Left colon (tissue), 2 donors: ENCODE measurements around the gene MCF2L2. TPM values are rescaled to one million over a fixed set of nuclear protein-coding genes. Genes with fewer than 3 reads are reported as not detected.
A peak's percentile ranks its signal among the peaks of the same experiment; 100 is the strongest.
"Not testable (repeated sequence)": the region's sequence is repeated elsewhere in the genome, so short reads cannot be mapped to it uniquely, and the experiment has no call there.

Source experiments
- ATAC-seq: fragments of 200-7000 bp; cut with Tn5 transposase; one replicate; pipeline ENCODE4 v1.9.1; 2020; ENCODE audit warnings: mild to moderate bottlenecking, moderate library complexity
- DNase-seq, 2 donors: peaks; one replicate each; pipeline ENCODE4 v3.0.0-alpha.2; 2020
- intact Hi-C, 2 donors: fragments of 100-400 bp; cut with DNase I in 1 of 2; cut with micrococcal nuclease in 1 of 2; formaldehyde crosslinking; loops; one replicate each; pipeline versions ENCODE4 v1.11.2 to v1.14.0; 2022; cut with DNase I, micrococcal nuclease
- total RNA-seq, 2 donors: library from RNA; stranded (reverse); fragmentation: NEBNext Ultra II Directional; extraction: Animal tissue kit (Norgen Biotek cat#: 25700); gene quantifications; one replicate each; pipeline ENCODE4 v1.2.1, GENCODE V29; 2021
- donor health status: DM: no; HTN: no; CAD: no.
- donor health status: DM: yes; HTN: yes; CAD: no.

MCF2L2 gene
- total RNA-seq, 2 donors from 2014 or later: 0.75 to 1.1 TPM

DNA sequence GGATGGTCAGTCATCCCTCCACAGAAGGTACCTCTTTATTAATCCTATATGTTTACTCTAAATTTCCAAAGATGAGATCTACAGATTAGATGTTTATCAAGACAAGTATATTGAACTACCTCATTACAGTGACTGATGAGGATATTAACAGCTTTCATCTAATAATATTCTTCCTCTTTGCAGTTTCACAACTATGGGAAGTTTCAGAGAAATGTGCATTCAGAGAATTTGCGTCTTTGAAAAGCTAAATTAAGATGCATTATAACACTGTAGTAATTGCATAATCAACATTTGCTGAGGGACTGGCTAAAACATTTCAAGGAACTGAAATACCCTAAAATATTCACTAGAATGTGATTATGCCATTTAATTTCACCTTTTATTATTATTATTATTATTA, 46.7 kb downstream of the MCF2L2 start:
- ATAC-seq: no peak
- intact Hi-C loops: loop anchor here (5.0 to 10.0 kb wide), 2 partner anchors 194 to 257 kb away; no protein-coding TSS in a partner anchor
- no peak for DNase-seq

DNA sequence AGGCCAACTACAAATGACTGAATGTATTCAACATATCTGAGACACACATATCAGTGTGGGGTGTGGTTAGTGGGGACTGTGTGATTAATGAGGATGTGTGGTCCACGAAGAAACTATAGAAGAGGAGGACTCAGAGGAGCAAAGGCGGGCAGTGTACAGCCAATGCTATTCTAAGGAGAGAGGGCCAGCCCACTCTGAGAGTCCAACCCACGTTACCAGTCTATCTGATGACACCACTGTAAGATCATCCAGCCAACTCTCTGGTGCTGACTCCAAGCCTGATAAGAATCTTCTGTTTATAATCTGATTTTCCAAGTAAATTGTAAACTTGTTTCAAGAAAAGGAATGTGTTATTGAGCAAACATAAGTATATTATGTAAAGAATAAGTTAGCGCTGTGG, 47.2 kb downstream of the MCF2L2 start:
- intact Hi-C loops: loop anchor here (5.0 to 10.0 kb wide), 2 partner anchors 194 to 256 kb away; no protein-coding TSS in a partner anchor
- no peak for DNase-seq

DNA sequence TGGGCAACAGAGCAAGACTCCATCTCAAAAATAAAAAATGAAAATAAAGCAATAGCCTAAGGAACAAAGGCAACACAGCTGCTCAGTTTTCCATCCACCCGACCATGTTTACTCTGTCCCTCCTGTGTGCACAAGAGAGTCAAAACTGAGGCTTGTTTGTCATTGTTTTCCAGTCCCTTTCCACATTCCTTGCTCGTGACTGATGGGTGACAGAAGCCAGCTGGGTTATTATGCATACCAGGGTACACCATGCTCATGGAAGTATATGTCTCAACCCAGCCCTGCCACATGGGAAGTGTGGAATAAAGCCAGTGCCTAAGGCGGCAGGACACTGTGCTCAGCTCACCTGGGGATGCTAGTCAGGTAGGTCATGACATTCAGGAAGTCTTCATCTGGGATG, 49.5 kb downstream of the MCF2L2 start:
- ATAC-seq (peak; percentile 24), DNase-seq (no peak)
- intact Hi-C loops: no loop called here

More for the DNA sequence above, 47.2 kb downstream of the MCF2L2 start:
- ATAC-seq: no peak

DNA sequence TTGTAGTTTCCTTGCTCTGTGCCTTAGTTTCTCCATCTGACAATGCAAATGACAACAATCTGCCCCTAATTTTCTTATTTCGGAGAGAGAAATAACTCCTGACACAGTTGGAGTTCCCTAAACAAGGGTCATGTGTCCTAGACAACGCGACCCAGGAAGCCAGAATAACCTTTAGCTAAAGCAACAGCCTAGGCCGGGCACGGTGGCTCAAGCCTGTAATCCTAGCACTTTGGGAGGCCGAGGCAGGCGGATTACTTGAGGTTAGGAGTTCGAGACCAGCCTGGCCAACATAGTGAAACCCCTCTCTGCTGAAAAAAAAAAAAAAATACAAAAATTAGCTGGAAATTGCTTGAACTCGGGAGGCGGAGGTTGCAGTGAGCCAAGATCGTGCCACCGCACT, 49.9 kb downstream of the MCF2L2 start:
- ATAC-seq (no peak), DNase-seq (no peak)
- intact Hi-C loops: no loop called here

DNA sequence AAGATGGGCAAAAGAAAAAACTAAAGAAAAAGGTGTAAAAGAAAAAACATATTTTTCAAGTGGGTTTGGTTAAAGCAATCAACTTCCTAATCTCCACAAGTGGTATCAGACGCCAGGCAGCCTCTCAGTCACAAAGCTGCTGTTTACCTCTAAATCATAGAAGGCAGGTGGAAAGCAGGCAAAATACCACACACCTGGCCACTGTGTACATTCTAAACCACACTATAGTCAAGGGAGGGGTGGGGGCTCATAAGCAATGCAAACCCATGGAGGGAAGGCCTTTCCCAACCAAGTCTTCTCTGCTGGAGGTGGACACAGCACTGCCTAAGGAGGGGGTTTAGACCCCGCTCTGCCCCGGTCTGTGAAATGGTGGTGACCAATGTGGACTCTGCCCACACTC, 50.4 kb downstream of the MCF2L2 start:
- intact Hi-C loops: no loop called here
- peak; percentile 63 for ATAC-seq

DNA sequence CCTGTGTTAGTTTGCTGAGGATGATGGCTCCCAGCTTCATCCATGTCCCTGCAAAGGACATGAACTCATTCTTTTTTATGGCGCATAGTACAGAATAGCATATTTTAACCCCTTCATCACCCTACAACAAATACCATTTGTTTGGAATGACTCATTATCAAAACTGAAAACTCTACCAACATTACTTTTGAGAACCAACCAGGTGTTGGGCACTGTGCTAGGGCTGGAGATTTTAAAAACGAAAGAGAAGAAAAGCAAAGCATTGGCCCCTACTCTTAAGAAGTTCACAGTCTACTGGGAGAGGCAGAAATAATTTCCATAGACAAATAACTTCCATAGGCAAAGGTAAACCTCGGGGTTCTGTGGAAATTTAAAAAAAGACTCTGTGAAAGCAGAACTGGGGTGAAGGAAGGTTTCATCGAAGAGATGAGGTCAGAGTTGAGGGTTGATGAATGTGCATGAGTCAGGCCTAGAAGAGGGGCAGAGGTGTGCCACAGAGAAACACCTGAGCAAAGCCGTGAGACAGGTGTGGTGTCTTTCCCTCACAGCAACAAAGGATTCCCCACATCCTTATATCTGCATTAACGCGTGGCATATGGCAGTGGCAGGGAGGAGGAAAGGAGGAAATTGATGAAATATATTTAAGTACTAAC, 51.0 kb downstream of the MCF2L2 start:
- intact Hi-C loops: no loop called here
- ATAC-seq (peak; percentile 79), DNase-seq (peak in 1 of 2 donors; percentile 39)

More for the DNA sequence above, 50.4 kb downstream of the MCF2L2 start:
- no peak for DNase-seq

DNA sequence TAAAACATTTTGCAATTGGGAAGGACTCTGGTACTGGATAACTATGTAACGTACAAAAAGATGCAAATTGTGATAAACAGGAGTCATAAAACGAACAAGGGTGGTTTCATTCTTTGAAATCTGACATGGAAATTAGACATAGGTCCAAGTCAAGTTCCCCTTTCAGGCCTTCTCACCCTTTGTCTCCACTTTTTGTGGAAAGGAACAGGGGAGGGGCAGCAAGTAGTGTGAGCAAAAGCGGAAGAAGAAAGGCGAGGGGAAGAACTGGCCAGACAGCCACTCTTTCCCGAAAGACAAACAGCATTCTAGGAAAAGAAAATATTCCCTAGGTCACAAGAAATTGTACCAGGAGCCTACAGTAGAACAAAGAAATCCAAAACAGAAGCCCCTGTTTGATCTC, 52.6 kb downstream of the MCF2L2 start:
- intact Hi-C loops: no loop called here
- no peak for ATAC-seq
- DNase-seq: no peak

DNA sequence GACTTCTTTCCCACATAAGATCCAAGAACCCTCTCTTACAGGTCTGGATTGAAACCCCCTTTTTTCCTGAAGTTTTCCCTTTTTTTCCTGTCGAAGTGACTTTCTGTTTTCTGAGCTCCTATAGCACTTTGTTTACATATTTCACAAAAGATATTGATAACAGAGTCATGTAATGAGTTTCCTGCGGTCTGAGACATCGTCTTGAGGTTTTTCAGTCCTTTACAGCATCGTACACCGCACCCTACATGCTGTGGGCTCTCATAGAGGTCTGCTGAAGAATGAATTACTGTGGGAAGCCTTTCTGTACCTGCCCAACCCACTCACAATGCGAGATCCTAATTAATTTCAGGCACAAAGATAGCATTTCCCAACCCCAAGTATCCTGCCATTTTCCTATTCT, 53.1 kb downstream of the MCF2L2 start:
- DNase-seq (no peak), ATAC-seq (no peak)
- intact Hi-C loops: no loop called here

DNA sequence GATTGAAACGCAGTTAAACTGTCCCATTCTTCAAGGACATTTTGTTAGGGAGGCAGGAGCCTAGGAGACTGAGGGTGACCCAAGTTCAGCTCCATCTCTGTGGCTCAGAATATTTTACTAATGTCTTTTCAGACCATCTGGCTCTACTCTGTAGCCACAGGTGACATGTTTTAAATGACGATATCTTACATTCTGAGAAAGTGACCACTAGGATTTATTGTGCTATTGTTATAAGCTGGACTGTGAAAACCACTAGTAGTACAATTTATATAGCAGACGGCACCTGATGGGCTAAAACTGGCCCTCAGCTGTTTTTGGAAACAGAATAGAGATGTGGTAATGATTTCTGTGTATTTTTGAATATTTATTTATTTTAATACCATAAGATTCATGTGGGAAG, 55.5 kb downstream of the MCF2L2 start:
- ATAC-seq (no peak), DNase-seq (no peak)
- intact Hi-C loops: no loop called here

DNA sequence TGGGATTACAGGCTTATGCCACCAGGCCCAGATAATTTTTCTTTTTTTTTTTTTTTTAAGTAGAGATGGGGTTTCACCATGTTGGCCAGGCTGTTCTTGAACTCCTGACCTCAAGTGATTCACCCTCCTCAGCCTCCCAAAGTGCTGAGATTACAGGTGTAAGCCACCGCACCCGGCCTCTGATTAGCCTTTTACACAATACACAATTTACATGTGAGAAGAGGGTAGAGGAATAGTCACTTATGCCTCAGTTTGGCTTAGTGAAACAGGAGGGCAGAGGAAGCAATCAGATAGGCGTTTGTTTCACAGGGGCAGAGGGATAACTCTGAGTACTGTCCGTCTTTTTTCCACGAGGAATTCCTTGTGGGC, 56.8 kb downstream of the MCF2L2 start:
- intact Hi-C loops, ATAC-seq, DNase-seq: not testable (repeated sequence)

DNA sequence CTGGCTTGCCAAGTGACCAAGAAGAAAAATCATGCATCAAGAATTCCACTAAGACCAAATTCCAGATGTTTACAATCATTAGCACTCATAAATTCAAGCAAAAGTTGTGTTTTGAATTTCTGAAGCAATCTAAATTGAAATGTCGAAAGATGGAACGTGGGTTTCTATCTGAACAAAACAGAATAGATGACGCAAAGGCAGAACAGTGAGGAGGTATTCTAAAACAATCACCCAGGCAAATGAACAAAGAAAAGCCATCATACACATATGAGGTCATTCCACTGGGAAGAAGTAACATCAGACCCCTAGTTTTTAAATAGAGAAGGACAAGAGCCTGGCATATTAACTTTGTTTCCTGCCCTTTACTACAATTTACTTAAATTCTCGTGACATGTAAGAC, 58.0 kb downstream of the MCF2L2 start:
- no peak for ATAC-seq
- intact Hi-C loops: no loop called here
- DNase-seq: no peak

DNA sequence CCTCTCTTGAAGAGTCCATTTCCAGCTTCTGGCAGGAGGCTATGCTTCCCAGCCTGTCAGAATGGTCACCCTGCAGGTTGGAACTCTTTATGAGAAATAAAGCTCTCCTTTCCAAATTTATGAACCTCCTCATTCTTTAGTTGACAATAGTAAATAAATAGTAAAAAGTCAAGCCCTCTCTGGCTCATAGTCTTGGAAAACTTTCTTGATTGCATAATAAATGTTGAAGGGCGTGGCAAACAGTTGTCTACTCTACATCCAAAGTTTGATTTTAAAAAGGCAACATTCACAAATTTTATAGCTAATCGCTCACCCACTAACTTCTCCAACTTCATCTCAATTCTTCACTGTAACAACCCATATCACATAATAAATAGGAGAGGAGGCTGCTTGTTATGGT, 58.8 kb downstream of the MCF2L2 start:
- peak; percentile 52 for ATAC-seq
- DNase-seq: no peak
- intact Hi-C loops: no loop called here

DNA sequence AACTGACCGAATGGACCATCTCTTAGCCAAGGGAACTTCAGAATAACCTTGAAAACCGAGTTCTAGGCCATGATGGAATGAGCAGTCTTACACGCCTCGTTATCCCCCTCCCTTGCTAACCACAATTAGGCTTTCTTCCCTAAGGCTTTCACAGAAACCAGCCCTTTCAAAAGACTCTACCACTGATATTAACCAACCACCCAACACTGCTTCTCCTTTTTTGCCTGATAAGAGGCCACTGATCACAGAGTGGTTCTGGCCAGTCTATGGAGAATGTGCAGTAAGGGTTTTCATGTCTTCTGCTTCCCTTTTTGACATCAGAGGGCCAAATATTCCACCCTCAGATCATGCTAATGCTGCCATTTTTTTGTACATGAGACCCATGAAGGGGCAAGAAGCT, 59.3 kb downstream of the MCF2L2 start:
- ATAC-seq: no peak
- intact Hi-C loops: no loop called here
- DNase-seq: no peak

DNA sequence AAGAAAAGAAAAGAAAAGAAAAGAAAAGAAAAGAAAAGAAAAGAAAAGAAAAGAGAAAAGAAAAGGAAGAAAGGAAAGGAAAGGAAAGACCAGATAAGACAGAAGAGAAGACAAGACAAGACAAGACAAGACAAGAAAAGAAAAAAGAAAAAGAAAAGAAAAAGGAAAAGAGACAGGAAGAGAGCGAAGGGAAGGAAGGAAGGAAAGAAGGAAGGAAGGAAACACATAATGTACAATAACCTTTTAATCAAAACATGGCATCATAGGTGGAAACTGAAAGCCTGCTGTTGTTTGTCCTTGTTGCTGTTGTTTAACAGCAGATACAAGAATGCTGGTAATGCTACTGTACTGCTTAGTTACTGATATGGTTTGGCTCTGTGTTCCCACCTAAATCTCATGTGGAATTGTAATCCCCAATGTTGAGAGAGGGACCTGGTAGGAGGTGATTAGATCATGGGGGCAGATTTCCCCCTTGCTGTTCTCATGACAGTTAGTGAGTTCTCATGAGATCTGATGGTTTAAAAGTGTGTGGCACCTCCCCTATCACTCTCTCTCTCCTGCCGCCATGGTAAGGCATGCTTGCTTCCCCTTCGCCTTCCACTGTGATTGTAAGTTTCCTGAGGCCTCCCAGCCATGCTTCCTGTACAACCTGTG, 67.3 kb downstream of the MCF2L2 start:
- intact Hi-C loops: no loop called here
- DNase-seq (no peak), ATAC-seq (no peak)

DNA sequence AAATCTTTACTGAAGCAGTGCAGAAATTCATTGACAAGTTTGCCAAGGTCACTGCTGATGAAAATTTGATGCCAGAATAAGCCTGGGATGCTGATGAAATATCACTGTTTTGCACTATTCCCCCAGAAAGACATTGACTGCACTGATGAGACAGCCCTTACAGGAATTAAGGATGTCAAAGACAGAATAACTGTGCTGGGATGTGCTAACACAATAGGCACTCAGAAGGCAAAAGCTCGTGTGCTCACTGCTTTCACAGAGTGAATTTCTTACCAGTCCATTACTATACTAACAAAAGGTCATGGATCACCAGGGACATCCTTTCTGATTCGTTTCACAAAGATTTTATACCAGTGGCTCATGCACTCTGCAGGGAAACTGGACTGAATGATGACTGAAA, 69.4 kb downstream of the MCF2L2 start:
- DNase-seq: no peak
- intact Hi-C loops: no loop called here
- ATAC-seq: no peak

DNA sequence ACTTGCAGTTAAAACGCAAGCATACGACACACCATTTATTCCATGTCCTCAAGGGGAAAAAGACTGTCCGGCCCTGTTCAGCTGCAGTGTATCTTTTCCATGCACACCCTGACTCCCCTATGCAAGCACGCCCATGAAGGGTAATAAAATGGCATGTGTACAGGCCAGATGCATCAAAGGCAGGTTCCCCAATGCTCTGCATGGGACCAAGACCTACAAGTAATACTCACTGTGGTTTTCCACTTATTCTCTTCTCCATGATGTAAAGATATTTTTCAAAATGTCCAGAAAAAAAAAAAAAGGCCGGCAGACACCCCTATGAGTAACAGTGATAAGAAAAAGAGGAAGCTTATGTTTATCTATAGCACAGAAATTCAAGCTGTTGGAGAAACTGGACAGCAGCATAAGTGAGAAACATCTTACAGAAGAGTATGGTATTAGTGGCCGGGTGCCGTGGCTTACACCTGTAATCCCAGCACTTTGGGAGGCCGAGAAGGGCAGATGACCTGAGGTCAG, 70.8 kb downstream of the MCF2L2 start:
- DNase-seq (no peak), ATAC-seq (no peak)
- intact Hi-C loops: no loop called here

DNA sequence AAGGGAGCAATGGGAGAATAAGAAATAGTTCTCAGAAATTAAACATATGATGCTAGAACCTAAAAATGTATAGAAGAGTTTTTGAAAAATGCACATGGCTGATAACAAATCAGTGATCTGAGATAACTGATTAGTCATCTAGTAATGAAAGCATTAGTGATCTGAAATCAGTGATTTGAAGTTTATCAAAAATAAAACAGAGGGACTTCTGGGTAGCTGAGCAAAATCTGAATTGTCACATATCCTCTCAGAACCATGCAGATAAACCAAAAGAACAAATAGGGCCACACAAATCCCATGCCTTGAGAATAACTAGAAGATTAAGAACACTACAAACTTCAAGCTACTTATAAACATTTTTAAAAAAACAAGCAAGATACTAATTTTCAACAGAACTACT, 71.5 kb downstream of the MCF2L2 start:
- intact Hi-C loops: no loop called here
- ATAC-seq (no peak), DNase-seq (no peak)

DNA sequence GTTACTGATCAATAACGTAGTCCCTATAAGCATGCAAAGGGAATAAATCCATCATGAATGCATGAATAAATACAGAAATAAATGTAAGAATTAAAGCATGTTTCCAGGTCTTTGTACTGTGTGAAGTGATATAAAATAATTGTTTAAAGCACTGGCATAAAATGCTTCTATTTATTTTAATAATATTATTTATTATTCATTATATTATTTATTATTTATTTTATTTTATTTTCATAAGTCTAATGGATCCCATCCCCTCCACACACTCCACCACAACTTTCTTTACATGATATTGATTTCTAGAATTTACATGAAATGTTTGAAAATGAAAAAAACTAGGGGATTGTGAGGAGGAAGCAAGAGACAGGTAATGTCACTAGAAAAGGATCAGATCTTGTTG, 73.5 kb downstream of the MCF2L2 start:
- DNase-seq (no peak), ATAC-seq (no peak)
- intact Hi-C loops: no loop called here

DNA sequence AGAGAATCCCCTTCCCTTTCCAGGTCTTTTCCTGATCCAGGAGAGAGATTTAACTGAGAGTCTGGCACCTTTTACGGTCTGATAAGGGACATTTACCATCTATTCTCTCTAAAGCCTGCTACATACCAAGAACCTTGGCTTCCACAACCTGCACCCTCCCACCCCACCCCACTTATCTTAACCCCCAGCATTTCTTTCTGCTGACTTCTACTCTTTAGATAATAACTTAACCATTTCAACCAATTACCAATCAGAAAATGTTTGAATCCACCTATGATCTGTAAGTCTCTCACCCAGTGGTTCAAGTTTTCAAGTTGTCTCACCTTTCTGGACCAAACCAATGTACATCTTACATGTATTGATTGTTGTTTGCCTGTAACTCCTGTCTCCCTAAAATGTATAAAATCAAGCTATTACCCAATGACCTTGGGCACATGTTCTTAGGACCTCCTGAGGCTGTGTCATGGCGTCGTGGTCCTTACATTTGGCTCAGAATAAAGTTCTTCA, 74.0 kb downstream of the MCF2L2 start:
- DNase-seq (no peak), ATAC-seq (no peak)
- intact Hi-C loops: no loop called here

DNA sequence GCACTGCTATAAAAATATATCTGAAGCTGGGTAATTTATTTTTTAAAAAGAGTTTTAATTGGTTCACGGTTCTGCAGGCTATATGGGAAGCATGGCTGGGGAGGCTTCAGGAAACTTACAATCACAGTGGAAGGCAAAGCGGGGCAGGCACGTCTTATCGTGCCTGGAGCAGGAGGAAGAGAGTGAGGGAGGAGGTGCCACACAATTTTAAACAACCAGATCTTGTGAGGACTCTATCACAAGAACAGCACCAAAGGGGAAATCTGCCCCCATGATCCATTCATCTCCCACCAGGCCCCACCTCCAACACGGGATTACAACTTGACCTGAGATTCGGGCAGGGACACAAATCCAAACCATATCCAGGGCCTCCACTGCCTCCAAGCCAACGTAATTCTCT, 75.0 kb downstream of the MCF2L2 start:
- intact Hi-C loops: no loop called here
- ATAC-seq: no peak
- no peak for DNase-seq
